A549 (cell line): ENCODE data around the gene ABCF1. TPM values are rescaled to one million over a fixed set of nuclear protein-coding genes. Genes with fewer than 3 reads are reported as not detected.

Source experiments
- ATAC-seq, 2 experiments: fragments of 200-7000 bp in 1 of 2; fragments of >200 bp in 1 of 2; cut with Nextera tagmentation in 1 of 2; cut with Tn5 transposase in 1 of 2; 3 replicates each; pipeline versions ENCODE4 v1.8.0 to v1.9.1; 2018 to 2020; ENCODE audit warnings: mild to moderate bottlenecking in 1 of 2, moderate library complexity in 1 of 2
- CTCF ChIA-PET: fragments of 300-600 bp; sonication (Branson Sonifier 250); formaldehyde crosslinking; extraction: SDS; loops from one replicate; lab custom pipeline; 2021; ENCODE audit warnings: antibody characterized with exemption, inconsistent platforms; lab: Yijun Ruan, JAX
- POLR2A ChIA-PET: fragments of 350-600 bp; formaldehyde crosslinking; extraction: SDS; loops from one replicate; lab custom pipeline; 2021; ENCODE audit warnings: antibody characterized with exemption, inconsistent platforms; lab: Yijun Ruan, JAX
- DNase-seq, 2 experiments: peaks; one replicate each; pipeline versions ENCODE4 v3.0.0 to v3.0.0-alpha.2; 2011 to 2016; ENCODE audit warnings: low read depth in 1 of 2, low spot score in 1 of 2
- FAIRE-seq: peaks from 2 replicates; lab custom pipeline; 2011; peaks lifted over from hg19 to GRCh38; lab: Jason Lieb, UNC
- H3K27ac ChIP-seq, 2 experiments: fragments of >200 bp; sonication (Bioruptor Twin); formaldehyde crosslinking; 3 replicates each; pipeline ENCODE4 v1.5.1; 2016 to 2017
- H3K4me1 ChIP-seq: fragments of >200 bp; sonication (Bioruptor Twin); formaldehyde crosslinking; 3 replicates; pipeline ENCODE4 v1.6.1; 2016
- H3K4me2 ChIP-seq: fragments of >200 bp; sonication (Bioruptor Twin); formaldehyde crosslinking; 3 replicates; pipeline ENCODE4 v1.6.1; 2016
- H3K4me3 ChIP-seq: fragments of >200 bp; sonication (Bioruptor Twin); formaldehyde crosslinking; 3 replicates; pipeline ENCODE4 v1.5.1; 2016
- H3K9me3 ChIP-seq: fragments of >200 bp; sonication (Bioruptor Twin); formaldehyde crosslinking; 3 replicates; pipeline ENCODE4 v1.6.1; 2016
- BHLHE40 ChIP-seq: IDR thresholded peaks from 2 replicates; pipeline ENCODE4 v1.6.1; 2012; ENCODE audit warnings: low read depth, low read length, inconsistent platforms
- CHD4 ChIP-seq: fragments of 200-600 bp; sonication (generic); IDR thresholded peaks from 2 replicates; pipeline ENCODE4 v1.6.1; 2016; ENCODE audit warnings: antibody characterized with exemption, mild to moderate bottlenecking, borderline replicate concordance
- CTCF ChIP-seq: fragments of >200 bp; sonication (Bioruptor Twin); formaldehyde crosslinking; IDR thresholded peaks from 3 replicates; pipeline ENCODE4 v1.5.1; 2016
- EHF ChIP-seq: fragments of 250-450 bp; sonication (Bioruptor Pico); IDR thresholded peaks from 2 replicates; pipeline ENCODE4 v1.5.0; 2020; ENCODE audit warnings: mild to moderate bottlenecking
- EHMT2 ChIP-seq: fragments of 200-600 bp; sonication (generic); IDR thresholded peaks from 2 replicates; pipeline ENCODE4 v1.6.1; 2016; ENCODE audit warnings: antibody characterized with exemption, low read depth, mild to moderate bottlenecking, moderate library complexity
- ELK1 ChIP-seq: fragments of 150-350 bp; IDR thresholded peaks from 2 replicates; pipeline ENCODE4 v1.6.1; 2014; ENCODE audit warnings: low read depth, mild to moderate bottlenecking, low read length
- FOSB ChIP-seq: fragments of 250-450 bp; sonication (Bioruptor Pico); IDR thresholded peaks from 2 replicates; pipeline ENCODE4 v1.5.0; 2020; ENCODE audit warnings: mild to moderate bottlenecking, moderate library complexity
- FOSL2 ChIP-seq, 2 experiments: fragments of 450-650 bp in 1 of 2; fragments of >200 bp in 1 of 2; sonication (Bioruptor Twin) in 1 of 2; formaldehyde crosslinking; IDR thresholded peaks; 2 replicates each; pipeline versions ENCODE4 v1.5.0 to v1.6.1; 2016 to 2020; ENCODE audit warnings: mild to moderate bottlenecking in 1 of 2, moderate library complexity in 1 of 2
- FOXS1 ChIP-seq: fragments of 250-450 bp; sonication (Bioruptor Pico); IDR thresholded peaks from 2 replicates; pipeline ENCODE4 v1.5.0; 2020; ENCODE audit warnings: mild to moderate bottlenecking, moderate library complexity
- GATA3 ChIP-seq: IDR thresholded peaks from 2 replicates; pipeline ENCODE4 v1.6.1; 2012; ENCODE audit warnings: borderline replicate concordance
- HDAC2 ChIP-seq: fragments of 200-600 bp; sonication (generic); IDR thresholded peaks from 2 replicates; pipeline ENCODE4 v1.6.1; 2016
- HEYL ChIP-seq: fragments of 250-450 bp; sonication (Bioruptor Pico); IDR thresholded peaks from 2 replicates; pipeline ENCODE4 v1.8.0; 2021; ENCODE audit warnings: mild to moderate bottlenecking, moderate library complexity
- HMGXB4 ChIP-seq: fragments of 250-450 bp; sonication (Bioruptor Pico); IDR thresholded peaks from 2 replicates; pipeline ENCODE4 v1.5.0; 2021; ENCODE audit warnings: mild to moderate bottlenecking, moderate library complexity, borderline replicate concordance
- HOXB5 ChIP-seq: fragments of 250-450 bp; sonication (Bioruptor Pico); IDR thresholded peaks from 2 replicates; pipeline ENCODE4 v1.5.0; 2020; ENCODE audit warnings: mild to moderate bottlenecking, moderate library complexity
- MAZ ChIP-seq: fragments of 150-350 bp; IDR thresholded peaks from 2 replicates; pipeline ENCODE4 v1.6.1; 2014; ENCODE audit warnings: antibody characterized with exemption, low read depth, low read length, borderline replicate concordance
- NFE2L2 ChIP-seq: fragments of 150-350 bp; conservative IDR thresholded peaks from 2 replicates; pipeline ENCODE4 v1.6.1; 2014; ENCODE audit warnings: low read length
- NPAS2 ChIP-seq: fragments of 250-450 bp; sonication (Bioruptor Pico); IDR thresholded peaks from 2 replicates; pipeline ENCODE4 v1.8.0; 2022; ENCODE audit warnings: mild to moderate bottlenecking, moderate library complexity, borderline replicate concordance
- PHF8 ChIP-seq: fragments of 200-600 bp; sonication (generic); IDR thresholded peaks from 2 replicates; pipeline ENCODE4 v1.6.1; 2016; ENCODE audit warnings: low read depth, mild to moderate bottlenecking, antibody characterized with exemption, moderate library complexity, borderline replicate concordance
- POLR2A ChIP-seq: IDR thresholded peaks from 2 replicates; pipeline ENCODE4 v1.6.1; 2012; ENCODE audit warnings: mild to moderate bottlenecking, low read length
- POLR2AphosphoS2 ChIP-seq: conservative IDR thresholded peaks from 2 replicates; pipeline ENCODE4 v1.6.1; 2012; ENCODE audit warnings: low read length, improper control_type of control experiment, inconsistent platforms
- RARB ChIP-seq: fragments of 250-450 bp; sonication (Bioruptor Pico); IDR thresholded peaks from 2 replicates; pipeline ENCODE4 v1.8.0; 2021; ENCODE audit warnings: mild to moderate bottlenecking, moderate library complexity
- RCOR1 ChIP-seq: fragments of 150-350 bp; IDR thresholded peaks from 2 replicates; pipeline ENCODE4 v1.6.1; 2014; ENCODE audit warnings: antibody characterized with exemption, low read length, low read depth
- RNF2 ChIP-seq: fragments of 200-600 bp; sonication (generic); IDR thresholded peaks from 2 replicates; pipeline ENCODE4 v1.6.1; 2016; ENCODE audit warnings: low read depth, mild to moderate bottlenecking, antibody characterized with exemption, moderate library complexity, borderline replicate concordance
- SMC3 ChIP-seq: fragments of >200 bp; sonication (Bioruptor Twin); formaldehyde crosslinking; IDR thresholded peaks from 3 replicates; pipeline ENCODE4 v1.6.1; 2018; ENCODE audit warnings: inconsistent platforms
- TFCP2L1 ChIP-seq: fragments of 250-450 bp; sonication (Bioruptor Pico); IDR thresholded peaks from 2 replicates; pipeline ENCODE4 v1.5.0; 2021; ENCODE audit warnings: mild to moderate bottlenecking
- TP53 ChIP-seq: fragments of 250-450 bp; sonication (Bioruptor Pico); IDR thresholded peaks from 2 replicates; pipeline ENCODE4 v1.5.0; 2021; ENCODE audit warnings: mild to moderate bottlenecking, moderate library complexity
- ZNF302 ChIP-seq: fragments of 250-450 bp; sonication (Bioruptor Pico); IDR thresholded peaks from 2 replicates; pipeline ENCODE4 v1.9.0; 2021; ENCODE audit warnings: inconsistent platforms, mild to moderate bottlenecking, moderate library complexity
- ZSCAN20 ChIP-seq: fragments of 250-450 bp; sonication (Bioruptor Pico); IDR thresholded peaks from 2 replicates; pipeline ENCODE4 v1.8.0; 2022; ENCODE audit warnings: mild to moderate bottlenecking, moderate library complexity
- WGBS: methylation state at CpG from one replicate; pipeline ENCODE4 v1.1.6; 2017; ENCODE audit errors: missing lambda C conversion rate; 5-methylcytosine and 5-hydroxymethylcytosine counted together
- polyA plus RNA-seq, 4 experiments: library from polyadenylated mRNA; depleted of rRNA in 3 of 4; stranded (reverse); fragments of >200 nt; fragmentation: RNase III in 1 of 4; extraction: RNeasy Plus Mini Kit Qiagen cat#74134 plus additional on column Dnase treatment in 1 of 4; gene quantifications; 2 replicates in 3 of 4; 3 replicates in 1 of 4; pipeline ENCODE4 v1.2.3, GENCODE V29; 2011 to 2017

ABCF1 gene
- polyA plus RNA-seq, 2 of the 4 experiments (the other 2 are of a cell fraction): 31.0 to 72.0 TPM

- TF ChIP-seq MAZ (no peak), BHLHE40 (no peak), POLR2A (peak; percentile 49), POLR2AphosphoS2 (no peak), TP53 (CRISPR knock-in tag) (no peak), HEYL (CRISPR knock-in tag) (no peak), EHF (peak; percentile 81; the same call in 1 of the 2 replicates), GATA3 (no peak), CTCF (no peak), FOSL2 (IDR thresholded peaks at IDR 0.05) (no peak), FOSL2 (CRISPR knock-in tag; IDR thresholded peaks at IDR 0.05) (no peak), RCOR1 (no peak), FOXS1 (no peak), EHMT2 (no peak), HOXB5 (CRISPR knock-in tag) (peak; percentile 56; the same call in 1 of the 2 replicates), ZSCAN20 (CRISPR knock-in tag) (no peak), RNF2 (no peak), PHF8 (peak; percentile 71; the same call in 1 of the 2 replicates), ELK1 (no peak), RARB (CRISPR knock-in tag) (no peak), TFCP2L1 (no peak), FOSB (CRISPR knock-in tag) (no peak), CHD4 (no peak), HMGXB4 (CRISPR knock-in tag) (0 out of 2 replicates have a peak, but pooled peaks have one; percentile 39)
Measured at GRCh38 chr6:30556906-30557682, 14.1 kb upstream of the ABCF1 start, which contains the start of gene PRR3 (continued).

GRCh38 chr6:30557683-30557981, 13.6 kb upstream of the ABCF1 start:
- Histone ChIP-seq H3K4me1 (peaks cover 13% of the 10 kb centered on the region; the same call in 2 of the 3 replicates), H3K4me2 (peak overlapping the region; percentile 93), H3K9me3 (no peaks in the 10 kb centered on the region), H3K4me3 (peak overlapping the region; percentile 88), H3K27ac (peak overlapping the region; percentile 91 to 94)
- no peak for FAIRE-seq
- ChIA-PET CTCF (interaction anchor here (9.4 kb wide), 1 partner anchor 15 kb away, joined by 103 read pairs; no protein-coding TSS in a partner anchor), POLR2A (interaction anchor here (0.6 to 1.7 kb wide), 5 partner anchors 10 to 58 kb away, joined by 3 to 15 read pairs (median 3); partner anchors contain the start of gene ABCF1)
- no peak for DNase-seq
- TF ChIP-seq EHMT2 (no peak), ZNF302 (CRISPR knock-in tag) (no peak), POLR2AphosphoS2 (no peak), RNF2 (no peak), NFE2L2 (no peak), HDAC2 (no peak), RARB (CRISPR knock-in tag) (no peak), CTCF (no peak), CHD4 (no peak), NPAS2 (CRISPR knock-in tag) (no peak), FOSL2 (IDR thresholded peaks at IDR 0.05) (no peak), FOSL2 (CRISPR knock-in tag; IDR thresholded peaks at IDR 0.05) (no peak), ZSCAN20 (CRISPR knock-in tag) (no peak), SMC3 (no peak)
- no peak for ATAC-seq
- 0% methylated on average over 6 of the region's 6 CpGs for WGBS
